Breast epithelium (tissue), 4 donors: ENCODE results near the gene MMP13. TPM values are rescaled to one million over a fixed set of nuclear protein-coding genes. Genes with fewer than 3 reads are reported as not detected.

ENCODE experiments used
- DNase-seq, 2 donors: peaks; one replicate each; pipeline ENCODE4 v3.0.0-alpha.2; 2019; ENCODE audit warnings: low spot score in 2 of 2
- H3K27ac ChIP-seq, 2 donors: fragments of 200-600 bp; sonication (generic) in 1 of 2; one replicate each; pipeline ENCODE4 v1.5.1; 2016 to 2019; ENCODE audit warnings: mild to moderate bottlenecking in 1 of 2
- H3K27me3 ChIP-seq, 2 donors: fragments of 200-600 bp; sonication (generic) in 1 of 2; one replicate each; pipeline versions ENCODE4 v1.5.1 to v1.6.0; 2017 to 2019; ENCODE audit warnings: control low read depth in 1 of 2, mild to moderate bottlenecking in 1 of 2
- H3K36me3 ChIP-seq: fragments of 200-600 bp; one replicate; pipeline ENCODE4 v1.5.1; 2019
- H3K4me1 ChIP-seq, 2 donors: fragments of 200-600 bp; sonication (generic); one replicate each; pipeline ENCODE4 v1.5.1; 2016 to 2019; ENCODE audit warnings: control low read depth in 1 of 2
- H3K4me3 ChIP-seq, 3 donors: fragments of 200-600 bp; sonication (generic); 1 replicate in 2 of 3; 2 replicates in 1 of 3; pipeline ENCODE4 v1.5.1; 2016 to 2019; ENCODE audit warnings: mild to moderate bottlenecking in 3 of 3, moderate library complexity in 2 of 3
- H3K9me3 ChIP-seq, 2 donors: fragments of 200-600 bp; sonication (generic) in 1 of 2; one replicate each; pipeline ENCODE4 v1.5.1; 2016 to 2019; ENCODE audit warnings: control low read depth in 1 of 2
- POLR2A ChIP-seq: fragments of 450-650 bp; IDR thresholded peaks from one replicate; pipeline ENCODE4 v1.6.1; 2016; ENCODE audit warnings: antibody characterized with exemption, mild to moderate bottlenecking, moderate library complexity
- POLR2AphosphoS5 ChIP-seq, 3 donors: sonication (generic); formaldehyde crosslinking; IDR thresholded peaks; one replicate each; pipeline ENCODE4 v1.6.1; 2017; ENCODE audit warnings: antibody characterized with exemption in 3 of 3
- intact Hi-C: fragments of 100-400 bp; cut with DNase I; formaldehyde crosslinking; loops from one replicate; pipeline ENCODE4 v1.15.1; 2023; ENCODE audit warnings: low total_unique reads
- total RNA-seq, 3 donors: library from RNA; depleted of rRNA; stranded (reverse); fragments of >200 nt; gene quantifications; one replicate each; pipeline ENCODE4 v1.1.0, GENCODE V29; 2016
- TF ChIP-seq, protein P1 (sequence below), 3 donors: fragments of 450-650 bp; IDR thresholded peaks; one replicate each; pipeline ENCODE4 v1.5.1; 2016 to 2017; ENCODE audit warnings: antibody characterized with exemption in 3 of 3, mild to moderate bottlenecking in 3 of 3, moderate library complexity in 3 of 3

Gene MMP13
- total RNA-seq, 3 donors from 2014 or later: not detected

DNA sequence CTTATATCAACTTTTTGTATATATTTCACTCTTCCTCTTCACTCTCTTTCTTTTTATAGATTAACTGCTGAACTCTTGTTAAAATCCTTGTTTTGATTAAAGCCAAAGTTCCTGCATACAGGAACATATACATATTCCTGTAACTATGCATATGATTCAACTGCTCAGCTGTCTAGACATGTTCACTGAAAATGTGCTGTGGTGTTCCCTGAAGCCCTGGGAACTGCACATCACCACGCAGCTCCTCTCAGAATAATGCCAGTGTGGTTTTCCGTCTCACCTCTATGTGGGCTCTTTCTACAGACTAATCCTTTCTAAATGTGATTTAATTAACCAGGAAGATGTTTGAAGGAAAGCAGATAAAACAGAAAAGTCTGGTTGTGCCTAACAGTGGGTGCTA is 55.2 kb downstream of the MMP13 start:
- Histone ChIP-seq H3K27ac (no peak overlapping the region), H3K4me1 (no peaks in the 10 kb centered on the region), H3K36me3 (no peaks in the 10 kb centered on the region), H3K9me3 (no peaks in the 10 kb centered on the region), H3K4me3 (no peak overlapping the region), H3K27me3 (no peaks in the 10 kb centered on the region)
- no peak for DNase-seq
- TF ChIP-seq POLR2A (no peak), POLR2AphosphoS5 (IDR thresholded peaks at IDR 0.05) (no peak)
- TF ChIP-seq, protein P1, sequence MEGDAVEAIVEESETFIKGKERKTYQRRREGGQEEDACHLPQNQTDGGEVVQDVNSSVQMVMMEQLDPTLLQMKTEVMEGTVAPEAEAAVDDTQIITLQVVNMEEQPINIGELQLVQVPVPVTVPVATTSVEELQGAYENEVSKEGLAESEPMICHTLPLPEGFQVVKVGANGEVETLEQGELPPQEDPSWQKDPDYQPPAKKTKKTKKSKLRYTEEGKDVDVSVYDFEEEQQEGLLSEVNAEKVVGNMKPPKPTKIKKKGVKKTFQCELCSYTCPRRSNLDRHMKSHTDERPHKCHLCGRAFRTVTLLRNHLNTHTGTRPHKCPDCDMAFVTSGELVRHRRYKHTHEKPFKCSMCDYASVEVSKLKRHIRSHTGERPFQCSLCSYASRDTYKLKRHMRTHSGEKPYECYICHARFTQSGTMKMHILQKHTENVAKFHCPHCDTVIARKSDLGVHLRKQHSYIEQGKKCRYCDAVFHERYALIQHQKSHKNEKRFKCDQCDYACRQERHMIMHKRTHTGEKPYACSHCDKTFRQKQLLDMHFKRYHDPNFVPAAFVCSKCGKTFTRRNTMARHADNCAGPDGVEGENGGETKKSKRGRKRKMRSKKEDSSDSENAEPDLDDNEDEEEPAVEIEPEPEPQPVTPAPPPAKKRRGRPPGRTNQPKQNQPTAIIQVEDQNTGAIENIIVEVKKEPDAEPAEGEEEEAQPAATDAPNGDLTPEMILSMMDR (IDR thresholded peaks at IDR 0.05): no peak
- intact Hi-C loops: no loop called here

Other genes with a start within 250 kb of the MMP13 start
- 1 to 10 TPM in 1 of 3 donors, under 1 TPM in 1, not detected in 1; 0.33 to 2.1 TPM for gene MMP27, start 250.0 kb downstream of the MMP13 start, total RNA-seq
- 1 to 10 TPM in 1 of 3 donors, under 1 TPM in 1, not detected in 1; 0.33 to 2.3 TPM for gene MMP8, start 230.8 kb downstream of the MMP13 start, total RNA-seq
- under 1 TPM in 1 of 3 donors, not detected in 2; 0.66 TPM for gene MMP10, start 175.1 kb downstream of the MMP13 start, total RNA-seq
- not detected for gene MMP1, start 157.6 kb downstream of the MMP13 start, total RNA-seq
- gene MMP3, start 112.1 kb downstream of the MMP13 start, total RNA-seq: 10 to 100 TPM; 11.0 to 63.4 (median 23.9) TPM
- 1 to 10 TPM in 1 of 3 donors, not detected in 2; 3.5 TPM for gene MMP12, start 80.8 kb downstream of the MMP13 start, total RNA-seq
- gene DCUN1D5, start 136.4 kb upstream of the MMP13 start, total RNA-seq: 10 to 100 TPM; 31.8 to 38.2 (median 36.2) TPM
- 10 to 100 TPM; 36.7 to 46.2 (median 40.3) TPM for gene DYNC2H1, start 153.7 kb upstream of the MMP13 start, total RNA-seq